Activated CD4-positive, alpha-beta T cell treated with anti-CD3 and anti-CD28 coated beads for 24 hours (primary cell): ENCODE results near the gene CD24.

Experiments
- DNase-seq, 2 donors: peaks; one replicate each; pipeline ENCODE4 v3.0.0-alpha.2; 2020; ENCODE audit warnings: low read depth in 2 of 2

The CD24 gene

GRCh38 chr6:106967936-106968555, 6.5 kb downstream of the CD24 start:
- DNase-seq: no peak

- no peak for DNase-seq
These were observed 7.6 kb downstream of the CD24 start for GRCh38 chr6:106966671-106967640.

GRCh38 chr6:106966229-106966628, 8.3 kb downstream of the CD24 start:
- DNase-seq: no peak

- no peak for DNase-seq
These were observed 9.6 kb downstream of the CD24 start for GRCh38 chr6:106964954-106965353.

- no peak for DNase-seq
These were observed 10.4 kb downstream of the CD24 start for GRCh38 chr6:106964099-106964498.

- DNase-seq: no peak
These were observed 11.0 kb downstream of the CD24 start for GRCh38 chr6:106963544-106963943.

- DNase-seq: no peak
These were observed 12.7 kb downstream of the CD24 start for GRCh38 chr6:106961801-106962200.

- no peak for DNase-seq
These were observed 13.4 kb downstream of the CD24 start for GRCh38 chr6:106961136-106961535.

GRCh38 chr6:106959985-106960384, 14.5 kb downstream of the CD24 start:
- DNase-seq: no peak

GRCh38 chr6:106939848-106940247, 34.7 kb downstream of the CD24 start:
- no peak for DNase-seq

GRCh38 chr6:106939208-106939607, 35.3 kb downstream of the CD24 start:
- no peak for DNase-seq

GRCh38 chr6:106927531-106928398, 46.8 kb downstream of the CD24 start:
- peak; percentile 6 to 19 for DNase-seq

GRCh38 chr6:106925948-106926347, 48.6 kb downstream of the CD24 start:
- DNase-seq: no peak

- no peak for DNase-seq
These were observed 49.6 kb downstream of the CD24 start for GRCh38 chr6:106924694-106925523.

GRCh38 chr6:106922626-106923025, 51.9 kb downstream of the CD24 start:
- DNase-seq: no peak
